ENCODE results near the gene RTN1.

- TF ChIP-seq CTCF (IDR thresholded peaks at IDR 0.05) (peak; percentile 91), EZH2 (IDR thresholded peaks at IDR 0.05; ENCODE audit: borderline replicate concordance, insufficient read depth, low read depth, low read length, poor library complexity, severe bottlenecking) (no peak)
These were observed 294.0 kb downstream of the RTN1 start, which contains the start of gene CCDC175 for GRCh38 chr14:59576332-59577294.
